ACC112 (cell line): Measurements from ENCODE around the gene DHRS12.
A peak's percentile ranks its signal among the peaks of the same experiment; 100 is the strongest.

Experiments
- H2AFZ ChIP-seq: fragments of 200-600 bp; sonication (generic); one replicate; pipeline ENCODE4 v1.6.0; 2017; ENCODE audit warnings: antibody characterized with exemption, low read length; ENCODE audit not compliant: unreplicated experiment
- H3K27ac ChIP-seq: fragments of 200-600 bp; sonication (generic); 2 replicates; pipeline ENCODE4 v1.5.1; 2014; ENCODE audit warnings: low read depth, mild to moderate bottlenecking, antibody characterized with exemption, low read length, moderate library complexity
- H3K27me3 ChIP-seq: fragments of 200-600 bp; sonication (generic); 2 replicates; pipeline ENCODE4 v1.6.1; 2014; ENCODE audit warnings: mild to moderate bottlenecking, antibody characterized with exemption, low read length, moderate library complexity, mixed read lengths; ENCODE audit not compliant: insufficient read depth
- H3K36me3 ChIP-seq: fragments of 200-600 bp; sonication (generic); 2 replicates; pipeline ENCODE4 v1.6.1; 2016; ENCODE audit warnings: mild to moderate bottlenecking, antibody characterized with exemption, low read length, moderate library complexity, mixed read lengths; ENCODE audit not compliant: insufficient read depth
- H3K4me1 ChIP-seq: fragments of 200-600 bp; sonication (generic); one replicate; pipeline ENCODE4 v1.6.1; 2016; ENCODE audit warnings: low read length, mixed read lengths; ENCODE audit not compliant: insufficient read depth, unreplicated experiment, control insufficient read depth
- H3K4me3 ChIP-seq: fragments of 200-600 bp; sonication (generic); 2 replicates; pipeline ENCODE4 v1.5.1; 2014; ENCODE audit warnings: mild to moderate bottlenecking, low read depth, low read length
- H3K79me2 ChIP-seq: fragments of 200-600 bp; sonication (generic); one replicate; pipeline ENCODE4 v1.6.0; 2016; ENCODE audit warnings: low read length; ENCODE audit not compliant: control insufficient read depth, unreplicated experiment, insufficient read depth

Gene DHRS12

DNA sequence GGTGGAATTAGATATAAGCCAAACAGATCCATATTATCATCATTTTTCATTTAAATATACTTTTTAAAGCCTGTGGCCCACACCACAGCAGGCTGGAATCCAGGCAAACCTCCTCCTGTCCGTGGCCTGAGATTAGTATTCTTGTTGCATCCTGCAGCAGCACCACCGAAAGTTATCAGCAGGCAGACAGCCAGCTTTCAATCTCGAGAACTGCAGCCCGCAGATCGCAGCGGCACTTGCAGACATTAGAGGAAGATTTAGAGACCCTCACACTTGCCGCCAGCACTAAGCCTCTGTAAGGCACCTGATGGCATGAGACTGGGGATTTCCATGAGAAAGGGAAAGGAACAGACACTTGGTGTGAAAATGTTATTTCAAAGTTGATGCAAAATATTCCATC is 7.4 kb downstream of the DHRS12 start:
- H2AFZ ChIP-seq = no peak overlapping the region
- no peaks in the 10 kb centered on the region for H3K27me3 ChIP-seq
- no peaks in the 10 kb centered on the region for H3K79me2 ChIP-seq
- no peak overlapping the region for H3K27ac ChIP-seq
- no peaks in the 10 kb centered on the region for H3K36me3 ChIP-seq
- H3K4me3 ChIP-seq = no peak overlapping the region
- H3K4me1 ChIP-seq = peaks cover 11% of the 10 kb centered on the region

DNA sequence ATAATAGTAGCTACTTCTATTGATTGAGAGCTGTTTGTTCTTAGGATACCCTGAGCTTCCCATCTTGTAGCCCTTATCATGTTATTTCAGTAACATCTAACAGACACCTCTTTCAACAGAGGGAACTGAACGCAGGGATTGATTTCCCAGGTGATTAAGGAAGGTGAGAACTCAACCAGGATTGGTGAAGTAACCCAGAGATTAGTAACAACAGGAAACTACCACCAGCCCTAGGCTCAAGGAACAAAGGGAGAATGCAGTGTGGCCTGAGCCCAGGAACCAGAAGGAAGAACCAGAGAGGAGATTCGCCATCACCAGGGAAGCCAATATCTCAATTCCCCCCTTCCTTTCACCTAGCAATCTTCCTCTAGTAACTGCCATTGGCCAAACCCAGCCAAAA is 8.5 kb downstream of the DHRS12 start:
- H3K36me3 ChIP-seq = no peaks in the 10 kb centered on the region
- no peaks in the 10 kb centered on the region for H3K27me3 ChIP-seq
- H3K79me2 ChIP-seq = no peaks in the 10 kb centered on the region
- peaks cover 9% of the 10 kb centered on the region for H3K4me1 ChIP-seq
- H3K27ac ChIP-seq = no peak overlapping the region
- H3K4me3 ChIP-seq = no peak overlapping the region
- no peak overlapping the region for H2AFZ ChIP-seq

DNA sequence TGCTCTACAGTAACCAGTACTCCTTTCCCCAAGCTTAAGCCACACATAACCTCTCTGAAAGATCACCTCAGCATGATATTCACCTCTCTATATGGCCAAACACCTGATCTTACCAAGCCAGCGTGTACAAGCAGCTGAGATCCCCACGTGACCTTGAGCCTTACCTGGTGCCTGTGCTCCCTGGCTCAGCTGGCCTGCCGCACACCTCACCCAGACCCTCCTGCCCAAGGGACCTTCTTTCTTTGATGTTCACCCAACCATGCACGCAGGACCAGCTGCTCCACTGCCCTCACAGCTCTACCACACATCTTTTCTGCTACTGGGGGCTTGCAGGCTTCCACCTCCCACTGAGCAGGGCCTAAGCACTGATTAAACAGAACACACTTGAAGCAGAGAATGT is 9.0 kb downstream of the DHRS12 start:
- peaks cover 9% of the 10 kb centered on the region for H3K4me1 ChIP-seq
- no peaks in the 10 kb centered on the region for H3K27me3 ChIP-seq
- H3K79me2 ChIP-seq = no peaks in the 10 kb centered on the region
- no peak overlapping the region for H3K27ac ChIP-seq
- H3K4me3 ChIP-seq = no peak overlapping the region
- H3K36me3 ChIP-seq = no peaks in the 10 kb centered on the region
- H2AFZ ChIP-seq = no peak overlapping the region

- Histone ChIP-seq H3K27ac (peak overlapping the region; percentile 33; the same call in 1 of the 2 replicates), H3K4me1 (peaks cover 9% of the 10 kb centered on the region), H3K4me3 (no peak overlapping the region), H2AFZ (no peak overlapping the region), H3K79me2 (no peaks in the 10 kb centered on the region), H3K27me3 (no peaks in the 10 kb centered on the region), H3K36me3 (no peaks in the 10 kb centered on the region)
These were observed 10.2 kb downstream of the DHRS12 start for GRCh38 chr13:51793570-51794271.

GRCh38 chr13:51786425-51787265 is 17.3 kb downstream of the DHRS12 start:
- Histone ChIP-seq H3K27ac (no peak overlapping the region), H3K27me3 (no peaks in the 10 kb centered on the region), H3K36me3 (no peaks in the 10 kb centered on the region), H3K4me3 (0 out of 2 replicates have a peak overlapping the region, but pooled peaks have one; percentile 25), H2AFZ (peak overlapping the region; percentile 51), H3K79me2 (no peaks in the 10 kb centered on the region), H3K4me1 (peaks cover 19% of the 10 kb centered on the region)

DNA sequence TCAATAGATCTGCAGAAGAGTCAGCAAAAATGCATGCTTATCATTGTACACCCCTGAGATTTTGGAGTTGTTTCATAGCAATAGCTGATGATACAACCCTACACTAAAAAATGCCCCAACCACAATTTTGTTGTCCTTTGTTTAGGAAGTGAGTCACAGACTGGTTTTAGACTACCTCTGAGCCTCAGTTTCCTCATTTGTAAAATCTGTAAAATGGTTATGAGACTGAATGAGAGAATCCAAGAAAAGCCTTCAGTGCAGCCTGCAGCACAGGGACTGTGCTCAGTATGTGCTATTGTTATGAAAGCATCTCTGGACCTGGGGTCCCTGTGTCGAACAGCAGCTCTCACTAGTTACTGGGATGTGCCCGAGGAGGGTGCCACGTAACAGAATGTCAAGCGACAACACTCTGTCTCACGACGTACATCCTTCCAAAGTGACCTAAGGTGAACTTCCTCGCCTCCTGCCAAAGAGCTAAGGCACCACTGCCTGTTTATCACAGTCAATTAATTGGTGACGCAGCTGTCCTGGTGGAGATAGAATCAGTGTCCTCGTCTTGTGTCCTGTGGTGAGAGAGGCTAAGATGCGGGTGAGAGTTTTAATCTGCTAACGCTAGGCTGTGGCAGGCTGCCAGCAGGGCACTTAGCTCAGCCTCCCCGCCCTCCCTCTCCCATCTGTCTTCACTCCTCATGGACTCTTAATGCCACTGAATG is 18.1 kb downstream of the DHRS12 start:
- H3K27me3 ChIP-seq = no peaks in the 10 kb centered on the region
- no peaks in the 10 kb centered on the region for H3K36me3 ChIP-seq
- H3K4me3 ChIP-seq = 0 out of 2 replicates have a peak overlapping the region, but pooled peaks have one; percentile 25
- H3K27ac ChIP-seq = no peak overlapping the region
- H3K79me2 ChIP-seq = no peaks in the 10 kb centered on the region
- peaks cover 19% of the 10 kb centered on the region for H3K4me1 ChIP-seq
- peak overlapping the region; percentile 51 for H2AFZ ChIP-seq

DNA sequence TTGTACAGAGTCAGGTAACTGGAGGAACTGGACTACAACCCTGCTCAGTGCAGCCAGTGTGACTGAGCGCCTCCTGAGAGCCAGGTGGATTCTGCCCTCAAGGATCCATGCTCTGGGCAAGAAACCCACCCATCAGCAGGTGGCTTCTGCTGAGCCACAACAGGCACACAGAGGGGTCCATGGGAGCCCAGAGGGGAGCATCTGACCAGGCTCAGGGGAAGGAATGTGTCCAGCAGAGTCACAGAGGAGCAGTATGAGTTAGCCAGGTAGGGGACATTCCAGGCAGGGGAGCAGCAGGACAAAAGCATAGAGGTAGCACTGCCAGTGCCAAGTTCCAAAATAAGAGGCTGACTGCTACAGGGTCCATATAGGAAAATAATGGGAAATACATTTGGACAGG is 19.9 kb downstream of the DHRS12 start:
- no peaks in the 10 kb centered on the region for H3K27me3 ChIP-seq
- no peak overlapping the region for H3K27ac ChIP-seq
- no peaks in the 10 kb centered on the region for H3K36me3 ChIP-seq
- H3K4me1 ChIP-seq = peaks cover 19% of the 10 kb centered on the region
- no peaks in the 10 kb centered on the region for H3K79me2 ChIP-seq
- H2AFZ ChIP-seq = no peak overlapping the region
- H3K4me3 ChIP-seq = no peak overlapping the region

DNA sequence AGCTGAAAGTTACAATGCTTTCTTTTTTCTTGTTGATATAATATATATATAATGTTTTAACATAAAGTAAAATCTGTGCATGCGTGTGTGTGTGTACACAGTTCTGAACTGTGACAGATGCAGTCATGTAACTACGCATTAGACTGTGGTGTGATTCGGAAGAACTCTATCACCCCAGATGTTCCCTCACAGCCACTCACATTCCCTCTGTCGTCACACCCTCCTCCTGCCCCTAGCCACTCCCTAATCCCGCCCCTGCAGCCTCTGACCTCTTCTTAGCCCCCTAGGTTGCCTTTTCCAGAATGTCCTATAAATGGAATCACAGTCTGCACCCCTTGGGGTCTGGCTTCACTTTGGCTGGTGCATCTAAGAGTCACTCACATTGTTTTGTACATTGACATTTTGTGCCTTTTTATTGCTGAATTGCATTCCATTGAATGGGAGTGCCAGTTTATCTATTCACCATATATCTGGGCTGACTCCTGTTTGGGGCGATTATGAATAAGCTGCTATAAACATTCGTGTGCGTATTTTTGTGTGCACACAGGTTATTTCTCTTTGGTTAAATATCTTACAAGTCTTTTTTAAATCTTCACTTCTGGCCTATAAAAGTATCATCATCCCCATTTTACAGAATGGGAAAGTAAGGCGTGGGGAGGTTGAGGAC is 20.4 kb downstream of the DHRS12 start:
- Histone ChIP-seq H3K27me3 (no peaks in the 10 kb centered on the region), H2AFZ (no peak overlapping the region), H3K79me2 (no peaks in the 10 kb centered on the region), H3K4me1 (peaks cover 19% of the 10 kb centered on the region), H3K27ac (no peak overlapping the region), H3K36me3 (no peaks in the 10 kb centered on the region), H3K4me3 (no peak overlapping the region)

GRCh38 chr13:51782026-51782710 is 21.8 kb downstream of the DHRS12 start:
- Histone ChIP-seq H3K27me3 (no peaks in the 10 kb centered on the region), H3K36me3 (no peaks in the 10 kb centered on the region), H3K4me1 (peaks cover 18% of the 10 kb centered on the region), H3K27ac (no peak overlapping the region), H3K79me2 (no peaks in the 10 kb centered on the region), H2AFZ (no peak overlapping the region), H3K4me3 (no peak overlapping the region)
